Pancreas (tissue), 10 donors: ENCODE data around the gene EGR1. TPM values are rescaled to one million over a fixed set of nuclear protein-coding genes. Genes with fewer than 3 reads are reported as not detected.
A peak's percentile ranks its signal among the peaks of the same experiment; 100 is the strongest.

Experiments
- ATAC-seq, 4 donors: fragments of 200-7000 bp; cut with Tn5 transposase; one replicate each; pipeline versions ENCODE4 v1.8.0 to v1.9.1; 2020; ENCODE audit warnings: mild to moderate bottlenecking in 4 of 4, moderate library complexity in 4 of 4
- DNase-seq, 6 donors: peaks; one replicate each; pipeline ENCODE4 v3.0.0-alpha.2; 2020
- FAIRE-seq: peaks from 2 replicates; lab custom pipeline; 2012; peaks lifted over from hg19 to GRCh38; lab: Jason Lieb, UNC
- H3K27ac ChIP-seq, 4 donors: fragments of 200-600 bp; sonication (generic); 1 replicate in 3 of 4; 2 replicates in 1 of 4; pipeline versions ENCODE4 v1.5.0 to v1.8.0; 2020
- H3K27me3 ChIP-seq, 4 donors: fragments of 200-600 bp; one replicate each; pipeline ENCODE4 v1.8.0; 2021
- H3K36me3 ChIP-seq, 3 donors: fragments of 200-600 bp; sonication (generic) in 1 of 3; one replicate each; pipeline versions ENCODE4 v1.5.0 to v1.8.0; 2020 to 2021
- H3K4me1 ChIP-seq, 3 donors: fragments of 200-600 bp; one replicate each; pipeline ENCODE4 v1.8.0; 2021
- H3K4me3 ChIP-seq, 4 donors: fragments of 200-600 bp; sonication (generic) in 2 of 4; one replicate each; pipeline versions ENCODE4 v1.5.0 to v1.8.0; 2020 to 2021
- H3K9me3 ChIP-seq, 4 donors: fragments of 200-600 bp; one replicate each; pipeline ENCODE4 v1.8.0; 2021
- CTCF ChIP-seq, 4 donors: fragments of 200-600 bp; sonication (generic) in 3 of 4; IDR thresholded peaks; one replicate each; pipeline versions ENCODE4 v1.5.0 to v1.8.0; 2021; ENCODE audit warnings: antibody characterized with exemption in 4 of 4
- WGBS, 2 donors: extraction: QIAGEN DNeasy Blood & Tissue Kit; methylation state at CpG; one replicate each; pipeline ENCODE4 v1.1.7; 2013; 5-methylcytosine and 5-hydroxymethylcytosine counted together
- intact Hi-C, 3 donors: fragments of 100-400 bp; cut with DNase I; formaldehyde crosslinking; loops; one replicate each; pipeline versions ENCODE4 v1.11.1 to v1.14.2; 2022
- polyA plus RNA-seq, 2 donors: library from polyadenylated mRNA; stranded (reverse); fragments of 200-250 nt; gene quantifications; one replicate each; pipeline ENCODE4 v1.2.3, GENCODE V29; 2013
- total RNA-seq, 6 donors: library from RNA; stranded (reverse); fragmentation: NEBNext Ultra II Directional in 4 of 6; extraction: Animal tissue kit (Norgen Biotek cat#: 25700) in 4 of 6; gene quantifications; one replicate each; pipeline versions ENCODE4 v1.2.1 to v1.2.4, GENCODE V29; 2021 to 2023
- donor health status: healthy with polysubstance abuse.
- donor health status: DM: no; HTN: no; CAD: no; lungs with moderate emphysema.
- donor health status: DM: no; HTN: no; CAD: no.
- donor health status: control.
- donor health status: control.
- donor health status: Bipolar disorder and iron deficiency.
- donor health status: DM: yes; HTN: yes; CAD: no.
- donor health status: DM: no; HTN: no; CAD: no.
- donor health status: DM: no; HTN: no; CAD: no.
- donor health status: DM: yes; HTN: yes; CAD: no.

Gene EGR1
- total and polyA plus RNA-seq, 8 donors, result 16.4 to 120 (median 31.0) TPM

- H3K27ac ChIP-seq, result no peak overlapping the region
- H3K4me1 ChIP-seq, result peaks cover 9 to 24% (median 18%) of the 10 kb centered on the region in 3 donors
- no peak for ATAC-seq
- no peaks in the 10 kb centered on the region for H3K36me3 ChIP-seq
- TF ChIP-seq CTCF (IDR thresholded peaks at IDR 0.05), result no peak
- FAIRE-seq, result no peak
- DNase-seq, result no peak
- intact Hi-C loops, result no loop called here
- H3K4me3 ChIP-seq, result no peak overlapping the region
- 43 to 47% methylated on average over 5 of the region's 5 CpGs for WGBS, 2 donors
- H3K27me3 ChIP-seq, result no peaks in the 10 kb centered on the region
- no peaks in the 10 kb centered on the region for H3K9me3 ChIP-seq
These were observed 23.2 kb downstream of the EGR1 start for GRCh38 chr5:138488481-138488945.

GRCh38 chr5:138489683-138490061 is 24.4 kb downstream of the EGR1 start:
- 30 to 44% methylated on average over 5 of the region's 5 CpGs for WGBS, 2 donors
- peaks cover 9 to 24% (median 18%) of the 10 kb centered on the region in 3 donors for H3K4me1 ChIP-seq
- TF ChIP-seq CTCF (IDR thresholded peaks at IDR 0.05), result no peak
- H3K9me3 ChIP-seq, result no peaks in the 10 kb centered on the region
- H3K27me3 ChIP-seq, result no peaks in the 10 kb centered on the region
- FAIRE-seq (no peak), DNase-seq (peak in 2 of 6 donors; percentile 27 to 32), ATAC-seq (no peak)
- no peak overlapping the region for H3K27ac ChIP-seq
- H3K4me3 ChIP-seq, result no peak overlapping the region
- H3K36me3 ChIP-seq, result no peaks in the 10 kb centered on the region
- intact Hi-C loops, result no loop called here

GRCh38 chr5:138490648-138491283 is 25.5 kb downstream of the EGR1 start:
- intact Hi-C loops, result no loop called here
- DNase-seq (no peak), FAIRE-seq (no peak), ATAC-seq (no peak)
- no peak for TF ChIP-seq CTCF (IDR thresholded peaks at IDR 0.05)
- no peaks in the 10 kb centered on the region for H3K27me3 ChIP-seq
- no peaks in the 10 kb centered on the region for H3K9me3 ChIP-seq
- no peak overlapping the region for H3K27ac ChIP-seq
- 89 to 92% methylated on average over 12 of the region's 12 CpGs for WGBS, 2 donors
- peaks cover 9 to 24% (median 18%) of the 10 kb centered on the region in 3 donors for H3K4me1 ChIP-seq
- no peak overlapping the region for H3K4me3 ChIP-seq
- no peaks in the 10 kb centered on the region for H3K36me3 ChIP-seq

GRCh38 chr5:138491284-138491648 is 26.0 kb downstream of the EGR1 start:
- ATAC-seq, result no peak
- no peak overlapping the region for H3K27ac ChIP-seq
- FAIRE-seq, result no peak

More at GRCh38 chr5:138491284-138491648, 26.0 kb downstream of the EGR1 start:
- Histone ChIP-seq H3K4me3 (peak overlapping the region in 2 of 4 donors; percentile 52 to 57), H3K9me3 (no peaks in the 10 kb centered on the region), H3K27me3 (no peaks in the 10 kb centered on the region), H3K4me1 (peaks cover 9 to 24% (median 18%) of the 10 kb centered on the region in 3 donors), H3K36me3 (no peaks in the 10 kb centered on the region)
- TF ChIP-seq CTCF (IDR thresholded peaks at IDR 0.05), result no peak
- intact Hi-C loops, result no loop called here
- peak in 1 of 6 donors; percentile 40 for DNase-seq
- WGBS, 2 donors, result 59 to 69% methylated on average over 9 to 11 of the region's 11 CpGs
